CD4-positive, alpha-beta memory T cell (primary cell): ENCODE measurements around the gene TECRL. TPM values are rescaled to one million over a fixed set of nuclear protein-coding genes. Genes with fewer than 3 reads are reported as not detected.

ENCODE experiments used
- CTCF ChIA-PET: fragments of 350-600 bp; sonication (Branson Sonifier 250); formaldehyde crosslinking; loops from one replicate; lab custom pipeline; 2021; ENCODE audit warnings: inconsistent platforms; ENCODE audit not compliant: partially characterized antibody; lab: Charles Lee
- POLR2A ChIA-PET: fragments of 350-600 bp; sonication (Branson Sonifier 250); formaldehyde crosslinking; loops from one replicate; lab custom pipeline; 2021; ENCODE audit not compliant: partially characterized antibody; lab: Charles Lee
- DNase-seq, 5 donors: peaks; one replicate each; pipeline versions ENCODE4 v3.0.0 to v3.0.0-alpha.2; 2020 to 2022; ENCODE audit warnings: mixed read lengths in 1 of 5
- H3K27ac ChIP-seq: one replicate; pipeline ENCODE4 v1.7.0; 2013; ENCODE audit warnings: low read depth, low read length
- H3K27me3 ChIP-seq: 2 replicates; pipeline ENCODE4 v1.7.0; 2013; ENCODE audit warnings: mild to moderate bottlenecking, low read length, moderate library complexity; ENCODE audit not compliant: insufficient read depth
- H3K36me3 ChIP-seq: 2 replicates; pipeline ENCODE4 v1.7.0; 2013; ENCODE audit warnings: mild to moderate bottlenecking, low read length, moderate library complexity; ENCODE audit not compliant: insufficient read depth
- H3K4me1 ChIP-seq: 2 replicates; pipeline ENCODE4 v1.7.0; 2013; ENCODE audit warnings: mild to moderate bottlenecking, low read length, moderate library complexity; ENCODE audit not compliant: insufficient read depth
- H3K4me3 ChIP-seq, 2 donors: one replicate each; pipeline ENCODE4 v1.7.0; 2013; ENCODE audit warnings: low read length in 2 of 2, mild to moderate bottlenecking in 1 of 2
- H3K9me3 ChIP-seq, 2 donors: one replicate each; pipeline ENCODE4 v1.7.0; 2013; ENCODE audit warnings: low read length in 2 of 2, control low read depth in 1 of 2; ENCODE audit not compliant: control insufficient read depth in 1 of 2
- H3K27ac Mint-ChIP-seq, 7 donors: one replicate each; pipeline ENCODE4 v1.8.0; 2020 to 2021; ENCODE audit warnings: mixed read lengths in 7 of 7, mild to moderate bottlenecking in 6 of 7, inconsistent platforms in 3 of 7, moderate library complexity in 3 of 7
- H3K27me3 Mint-ChIP-seq, 2 donors: one replicate each; pipeline ENCODE4 v1.8.0; 2020 to 2021; ENCODE audit warnings: mixed read lengths in 2 of 2
- H3K36me3 Mint-ChIP-seq, 2 donors: one replicate each; pipeline ENCODE4 v1.8.0; 2020 to 2021; ENCODE audit warnings: mixed read lengths in 2 of 2, inconsistent platforms in 1 of 2, mild to moderate bottlenecking in 1 of 2
- H3K4me1 Mint-ChIP-seq, 4 donors: one replicate each; pipeline ENCODE4 v1.8.0; 2020 to 2021; ENCODE audit warnings: mixed read lengths in 4 of 4, mild to moderate bottlenecking in 1 of 4
- H3K4me3 Mint-ChIP-seq, 8 donors: one replicate each; pipeline ENCODE4 v1.8.0; 2020 to 2021; ENCODE audit warnings: mixed read lengths in 8 of 8, mild to moderate bottlenecking in 7 of 8, moderate library complexity in 6 of 8, inconsistent platforms in 3 of 8
- H3K9me3 Mint-ChIP-seq, 8 donors: one replicate each; pipeline ENCODE4 v1.8.0; 2020 to 2021; ENCODE audit warnings: mixed read lengths in 8 of 8, mild to moderate bottlenecking in 5 of 8, inconsistent platforms in 3 of 8, moderate library complexity in 1 of 8
- intact Hi-C: fragments of 100-400 bp; cut with micrococcal nuclease; formaldehyde crosslinking; loops from one replicate; pipeline ENCODE4 v1.15.1; 2023
- polyA plus RNA-seq, 2 donors: library from polyadenylated mRNA; unstranded; fragments of 300-500 nt; fragmentation: Illumina TruSeq; gene quantifications; one replicate each; pipeline ENCODE4 v1.2.3, GENCODE V29; 2021
- total RNA-seq, 2 experiments: library from RNA; stranded (reverse); gene quantifications; one replicate each; pipeline ENCODE4 v1.2.3, GENCODE V29; 2021

TECRL gene
- total and polyA plus RNA-seq, 4 experiments from 2014 or later = not detected

- no peaks in the 10 kb centered on the region for H3K4me1 ChIP-seq
- Mint-ChIP-seq H3K27me3 (no peaks in the 10 kb centered on the region), H3K9me3 (peaks cover 0 to 36% (median 9%) of the 10 kb centered on the region in 8 donors), H3K4me1 (no peaks in the 10 kb centered on the region), H3K4me3 (no peak overlapping the region), H3K27ac (no peak overlapping the region), H3K36me3 (no peaks in the 10 kb centered on the region)
- no peaks in the 10 kb centered on the region for H3K9me3 ChIP-seq
- no peak overlapping the region for H3K4me3 ChIP-seq
- ChIA-PET POLR2A (no interaction called here), CTCF (no interaction called here)
- intact Hi-C loops = no loop called here
- no peak for DNase-seq
- no peaks in the 10 kb centered on the region for H3K36me3 ChIP-seq
- no peak overlapping the region for H3K27ac ChIP-seq
- no peaks in the 10 kb centered on the region for H3K27me3 ChIP-seq
These were observed 143.0 kb downstream of the TECRL start for GRCh38 chr4:64266263-64266662.

- no peak overlapping the region for H3K27ac Mint-ChIP-seq
- no peaks in the 10 kb centered on the region for H3K4me1 ChIP-seq
- intact Hi-C loops = no loop called here
- no peaks in the 10 kb centered on the region for H3K36me3 Mint-ChIP-seq
- no peaks in the 10 kb centered on the region for H3K9me3 ChIP-seq
- H3K4me3 ChIP-seq = no peak overlapping the region
- CTCF ChIA-PET = no interaction called here
- no peaks in the 10 kb centered on the region for H3K36me3 ChIP-seq
- H3K4me1 Mint-ChIP-seq = no peaks in the 10 kb centered on the region
- H3K27me3 ChIP-seq = no peaks in the 10 kb centered on the region
- H3K9me3 Mint-ChIP-seq = peaks cover 0 to 15% (median 8%) of the 10 kb centered on the region in 8 donors
- no peak overlapping the region for H3K27ac ChIP-seq
- H3K4me3 Mint-ChIP-seq = no peak overlapping the region
- H3K27me3 Mint-ChIP-seq = no peaks in the 10 kb centered on the region
- no peak for DNase-seq
- POLR2A ChIA-PET = no interaction called here
These were observed 157.5 kb downstream of the TECRL start for GRCh38 chr4:64251781-64252180.

GRCh38 chr4:64250488-64250887, 158.8 kb downstream of the TECRL start:
- Mint-ChIP-seq H3K36me3 (no peaks in the 10 kb centered on the region), H3K27ac (no peak overlapping the region), H3K4me3 (no peak overlapping the region), H3K4me1 (no peaks in the 10 kb centered on the region), H3K27me3 (no peaks in the 10 kb centered on the region), H3K9me3 (peaks cover 0 to 15% (median 8%) of the 10 kb centered on the region in 8 donors)
- H3K27ac ChIP-seq = no peak overlapping the region
- no peak overlapping the region for H3K4me3 ChIP-seq
- H3K36me3 ChIP-seq = no peaks in the 10 kb centered on the region
- POLR2A ChIA-PET = no interaction called here
- H3K4me1 ChIP-seq = no peaks in the 10 kb centered on the region
- H3K27me3 ChIP-seq = no peaks in the 10 kb centered on the region
- no peaks in the 10 kb centered on the region for H3K9me3 ChIP-seq
- intact Hi-C loops = no loop called here
- DNase-seq = no peak
- CTCF ChIA-PET = no interaction called here

GRCh38 chr4:64250061-64250460, 159.2 kb downstream of the TECRL start:
- H3K27ac ChIP-seq = no peak overlapping the region
- no peak overlapping the region for H3K4me3 Mint-ChIP-seq
- H3K4me1 ChIP-seq = no peaks in the 10 kb centered on the region
- H3K36me3 Mint-ChIP-seq = no peaks in the 10 kb centered on the region
- CTCF ChIA-PET = no interaction called here
- H3K4me3 ChIP-seq = no peak overlapping the region
- H3K36me3 ChIP-seq = no peaks in the 10 kb centered on the region
- no peaks in the 10 kb centered on the region for H3K9me3 ChIP-seq
- POLR2A ChIA-PET = no interaction called here
- DNase-seq = no peak
- peak overlapping the region in 1 of 7 donors; percentile 30 for H3K27ac Mint-ChIP-seq
- H3K27me3 Mint-ChIP-seq = no peaks in the 10 kb centered on the region
- intact Hi-C loops = no loop called here
- no peaks in the 10 kb centered on the region for H3K4me1 Mint-ChIP-seq
- H3K9me3 Mint-ChIP-seq = peaks cover 0 to 15% (median 8%) of the 10 kb centered on the region in 8 donors
- no peaks in the 10 kb centered on the region for H3K27me3 ChIP-seq

GRCh38 chr4:64248186-64248585, 161.1 kb downstream of the TECRL start:
- intact Hi-C loops = no loop called here
- Histone ChIP-seq H3K4me3 (no peak overlapping the region), H3K36me3 (no peaks in the 10 kb centered on the region), H3K9me3 (no peaks in the 10 kb centered on the region), H3K27ac (no peak overlapping the region), H3K4me1 (no peaks in the 10 kb centered on the region), H3K27me3 (no peaks in the 10 kb centered on the region)
- ChIA-PET CTCF (no interaction called here), POLR2A (no interaction called here)
- Mint-ChIP-seq H3K9me3 (peaks cover 0 to 16% (median 9%) of the 10 kb centered on the region in 8 donors), H3K27ac (no peak overlapping the region), H3K4me3 (no peak overlapping the region), H3K36me3 (no peaks in the 10 kb centered on the region), H3K4me1 (no peaks in the 10 kb centered on the region), H3K27me3 (no peaks in the 10 kb centered on the region)
- DNase-seq = no peak

- no peaks in the 10 kb centered on the region for H3K4me1 ChIP-seq
- H3K4me3 Mint-ChIP-seq = no peak overlapping the region
- intact Hi-C loops = no loop called here
- POLR2A ChIA-PET = no interaction called here
- H3K9me3 Mint-ChIP-seq = peaks cover 3 to 62% (median 31%) of the 10 kb centered on the region in 8 donors
- CTCF ChIA-PET = no interaction called here
- H3K4me3 ChIP-seq = no peak overlapping the region
- H3K27me3 ChIP-seq = no peaks in the 10 kb centered on the region
- DNase-seq = no peak
- no peaks in the 10 kb centered on the region for H3K27me3 Mint-ChIP-seq
- no peak overlapping the region for H3K27ac Mint-ChIP-seq
- H3K27ac ChIP-seq = no peak overlapping the region
- no peaks in the 10 kb centered on the region for H3K4me1 Mint-ChIP-seq
- no peaks in the 10 kb centered on the region for H3K36me3 ChIP-seq
- H3K9me3 ChIP-seq = peaks cover 0 to 21% of the 10 kb centered on the region in 2 donors
- no peaks in the 10 kb centered on the region for H3K36me3 Mint-ChIP-seq
These were observed 178.4 kb downstream of the TECRL start for GRCh38 chr4:64230709-64231310.
